Endothelial cell of umbilical vein (primary cell): ENCODE measurements around the gene GALNT14. TPM values are rescaled to one million over a fixed set of nuclear protein-coding genes. Genes with fewer than 3 reads are reported as not detected.

Experiments
- BruUV-seq: library from RNA; stranded (reverse); fragments of 400-500 nt; replicated peaks from 2 replicates; lab custom pipeline; 2021; lab: Mats Ljungman, UMichigan
- CTCF ChIA-PET: fragments of 300-600, 350-600 bp; sonication (Branson Sonifier 250); formaldehyde crosslinking; loops from one replicate; lab custom pipeline; 2021; ENCODE audit warnings: antibody characterized with exemption, inconsistent platforms; lab: Charles Lee
- POLR2A ChIA-PET: fragments of 300-600, 350-600 bp; sonication (Branson Sonifier 250); formaldehyde crosslinking; loops from one replicate; lab custom pipeline; 2021; ENCODE audit warnings: antibody characterized with exemption, inconsistent platforms; lab: Charles Lee
- DNase-seq: peaks from one replicate; pipeline ENCODE4 v3.0.0-alpha.2; 2011; ENCODE audit warnings: low read depth, low spot score
- FAIRE-seq: peaks from 2 replicates; lab custom pipeline; 2011; peaks lifted over from hg19 to GRCh38; lab: Jason Lieb, UNC
- H2AFZ ChIP-seq: 2 replicates; pipeline ENCODE4 v1.6.0; 2012; ENCODE audit warnings: low read depth, low read length, control low read depth, inconsistent platforms
- H3K27ac ChIP-seq: 2 replicates; pipeline ENCODE4 v1.5.1; 2011; ENCODE audit warnings: low read depth, mild to moderate bottlenecking, control low read depth, low read length, moderate library complexity; ENCODE audit not compliant: insufficient read depth
- H3K27me3 ChIP-seq, 2 experiments: 2 replicates each; pipeline versions ENCODE4 v1.6.0 to v1.6.1; 2011; ENCODE audit warnings: low read length in 2 of 2, mixed read lengths in 1 of 2; ENCODE audit not compliant: control insufficient read depth in 2 of 2, insufficient read depth in 2 of 2
- H3K36me3 ChIP-seq, 2 experiments: 2 replicates in 1 of 2; 3 replicates in 1 of 2; pipeline ENCODE4 v1.5.1; 2011; ENCODE audit warnings: low read length in 2 of 2, mild to moderate bottlenecking in 1 of 2, moderate library complexity in 1 of 2; ENCODE audit not compliant: control insufficient read depth in 2 of 2, insufficient read depth in 2 of 2; ENCODE audit errors: extremely low read depth in 1 of 2
- H3K4me1 ChIP-seq: 3 replicates; pipeline ENCODE4 v1.5.1; 2011; ENCODE audit warnings: mild to moderate bottlenecking, low read length; ENCODE audit not compliant: control insufficient read depth, insufficient read depth; ENCODE audit errors: extremely low read depth
- H3K4me2 ChIP-seq: 2 replicates; pipeline ENCODE4 v1.6.1; 2011; ENCODE audit warnings: low read length, control low read depth, mixed read lengths; ENCODE audit not compliant: insufficient read depth
- H3K4me3 ChIP-seq, 3 experiments: fragments of 200-600 bp in 1 of 3; sonication (generic), shearing (Covaris generic) in 1 of 3; replicated peaks in 1 of 3; 2 replicates each; pipeline ENCODE4 v1.5.1; 2011 to 2016; ENCODE audit warnings: control low read depth in 3 of 3, low read length in 3 of 3, mild to moderate bottlenecking in 2 of 3, inconsistent platforms in 1 of 3, low read depth in 1 of 3, moderate library complexity in 1 of 3; ENCODE audit not compliant: insufficient read depth in 1 of 3
- H3K79me2 ChIP-seq: 2 replicates; pipeline ENCODE4 v1.6.0; 2012; ENCODE audit warnings: low read length, inconsistent platforms; ENCODE audit not compliant: control insufficient read depth, insufficient read depth
- H3K9ac ChIP-seq: replicated peaks from 2 replicates; pipeline ENCODE3; 2011; ENCODE audit warnings: low read length, control low read depth; ENCODE audit not compliant: insufficient read depth; ENCODE audit errors: extremely low read depth
- H3K9me1 ChIP-seq: replicated peaks from 3 replicates; pipeline ENCODE4 v1.6.0; 2011; ENCODE audit warnings: mild to moderate bottlenecking, low read length; ENCODE audit not compliant: control insufficient read depth, insufficient read depth; ENCODE audit errors: extremely low read depth
- H3K9me3 ChIP-seq: replicated peaks from 2 replicates; pipeline ENCODE4 v1.5.1; 2012; ENCODE audit warnings: low read length, inconsistent platforms; ENCODE audit not compliant: control insufficient read depth, insufficient read depth
- H4K20me1 ChIP-seq: replicated peaks from 2 replicates; pipeline ENCODE3; 2011; ENCODE audit warnings: mild to moderate bottlenecking, low read length; ENCODE audit not compliant: control insufficient read depth, insufficient read depth; ENCODE audit errors: extremely low read depth
- CTCF ChIP-seq, 2 donors: IDR thresholded peaks; 1 replicate in 1 of 2; 2 replicates in 1 of 2; pipeline ENCODE4 v1.5.1; 2011; ENCODE audit warnings: low read length in 2 of 2, mild to moderate bottlenecking in 2 of 2, moderate library complexity in 2 of 2, control low read depth in 1 of 2, inconsistent platforms in 1 of 2, low read depth in 1 of 2; ENCODE audit not compliant: insufficient read depth in 1 of 2; ENCODE audit errors: extremely low read depth in 1 of 2
- EZH2 ChIP-seq: IDR thresholded peaks from 2 replicates; pipeline ENCODE4 v1.6.1; 2012; ENCODE audit warnings: borderline replicate concordance, low read depth, mild to moderate bottlenecking, moderate library complexity, low read length, inconsistent platforms; ENCODE audit not compliant: severe bottlenecking
- FOS ChIP-seq: IDR thresholded peaks from 2 replicates; pipeline ENCODE4 v1.6.1; 2011; ENCODE audit warnings: mild to moderate bottlenecking, low read length, moderate library complexity, borderline replicate concordance; ENCODE audit not compliant: insufficient read depth
- GATA2 ChIP-seq: IDR thresholded peaks from 2 replicates; pipeline ENCODE4 v1.7.0; 2011; ENCODE audit warnings: low read depth, mild to moderate bottlenecking, moderate library complexity, mixed read lengths, low read length; ENCODE audit not compliant: insufficient read length, insufficient read depth
- JUN ChIP-seq: IDR thresholded peaks from 2 replicates; pipeline ENCODE4 v1.6.1; 2011; ENCODE audit warnings: borderline replicate concordance, low read depth; ENCODE audit not compliant: insufficient read length, insufficient read depth
- MAX ChIP-seq: IDR thresholded peaks from 2 replicates; pipeline ENCODE4 v1.6.1; 2011; ENCODE audit not compliant: insufficient read depth, insufficient read length
- MYC ChIP-seq: IDR thresholded peaks from one replicate; pipeline ENCODE4 v1.6.1; 2011; ENCODE audit warnings: mild to moderate bottlenecking, low read depth, low read length
- POLR2A ChIP-seq: IDR thresholded peaks from 2 replicates; pipeline ENCODE4 v1.6.1; 2012; ENCODE audit warnings: low read depth, mild to moderate bottlenecking, control low read depth, low read length
- POLR2AphosphoS5 ChIP-seq: IDR thresholded peaks from 2 replicates; pipeline ENCODE4 v1.6.1; 2012; ENCODE audit warnings: low read depth, mild to moderate bottlenecking, control low read depth, low read length, moderate library complexity; ENCODE audit not compliant: insufficient read depth
- dilution Hi-C: fragments of 300-500 bp; cut with MboI; formaldehyde crosslinking; loops from one replicate; pipeline ENCODE4 v1.15.0; 2019; ENCODE audit warnings: low sequenced_read_pairs; ENCODE audit not compliant: extremely low pct_ligation_motif_present
- intact Hi-C: fragments of 100-400 bp; cut with micrococcal nuclease; formaldehyde crosslinking; loops from one replicate; pipeline ENCODE4 v1.10.0; 2022
- polyA plus RNA-seq, 4 experiments: library from polyadenylated mRNA; depleted of rRNA in 3 of 4; stranded (reverse) in 3 of 4; unstranded in 1 of 4; fragments of >200 nt; gene quantifications; 2 replicates each; pipeline versions ENCODE4 v1.2.1 to v1.2.3, GENCODE V29; 2011 to 2012; ENCODE audit warnings: missing spikeins in 1 of 4
- total RNA-seq: library from RNA; stranded (reverse); gene quantifications from 2 replicates; pipeline ENCODE4 v1.2.3, GENCODE V29; 2021

The GALNT14 gene
- total and polyA plus RNA-seq, 2 donors (not counting 3 experiments of a cell fraction or from before 2014, with no cell fraction given) = 0.04 to 0.40 TPM

- DNase-seq = no peak
These were observed 255.1 kb downstream of the GALNT14 start for GRCh38 chr2:30883184-30883583.

More at GRCh38 chr2:30883184-30883583, 255.1 kb downstream of the GALNT14 start:
- Histone ChIP-seq H3K4me3 (no peak overlapping the region), H2AFZ (no peak overlapping the region), H3K36me3 (no peaks in the 10 kb centered on the region), H3K4me1 (no peaks in the 10 kb centered on the region), H3K4me2 (no peak overlapping the region), H3K27me3 (no peaks in the 10 kb centered on the region), H3K27ac (no peak overlapping the region), H3K9ac (no peak overlapping the region), H3K9me1 (no peaks in the 10 kb centered on the region), H3K79me2 (no peaks in the 10 kb centered on the region), H3K9me3 (peaks cover 2% of the 10 kb centered on the region), H4K20me1 (no peaks in the 10 kb centered on the region)
- TF ChIP-seq GATA2 (no peak), POLR2A (no peak), FOS (no peak), POLR2AphosphoS5 (no peak), EZH2 (no peak), JUN (no peak), MAX (no peak), MYC (no peak), CTCF (IDR thresholded peaks at IDR 0.05; ENCODE audit: extremely low read depth in 1 of 2, insufficient read depth in 1 of 2, low read depth in 1 of 2, low read length in 2 of 2) (no peak)
- dilution Hi-C loops (no loop called here), intact Hi-C loops (no loop called here)
- BruUV-seq = no TSS peak
- POLR2A ChIA-PET = no interaction called here
- no peak for FAIRE-seq
- CTCF ChIA-PET = no interaction called here
